ENCODE results near the gene SLC22A8. TPM values are rescaled to one million over a fixed set of nuclear protein-coding genes. Genes with fewer than 3 reads are reported as not detected.
"Not testable (repeated sequence)": the region's sequence is repeated elsewhere in the genome, so short reads cannot be mapped to it uniquely, and the experiment has no call there.

The SLC22A8 gene, protein sequence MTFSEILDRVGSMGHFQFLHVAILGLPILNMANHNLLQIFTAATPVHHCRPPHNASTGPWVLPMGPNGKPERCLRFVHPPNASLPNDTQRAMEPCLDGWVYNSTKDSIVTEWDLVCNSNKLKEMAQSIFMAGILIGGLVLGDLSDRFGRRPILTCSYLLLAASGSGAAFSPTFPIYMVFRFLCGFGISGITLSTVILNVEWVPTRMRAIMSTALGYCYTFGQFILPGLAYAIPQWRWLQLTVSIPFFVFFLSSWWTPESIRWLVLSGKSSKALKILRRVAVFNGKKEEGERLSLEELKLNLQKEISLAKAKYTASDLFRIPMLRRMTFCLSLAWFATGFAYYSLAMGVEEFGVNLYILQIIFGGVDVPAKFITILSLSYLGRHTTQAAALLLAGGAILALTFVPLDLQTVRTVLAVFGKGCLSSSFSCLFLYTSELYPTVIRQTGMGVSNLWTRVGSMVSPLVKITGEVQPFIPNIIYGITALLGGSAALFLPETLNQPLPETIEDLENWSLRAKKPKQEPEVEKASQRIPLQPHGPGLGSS
- total RNA-seq (not detected), polyA plus RNA-seq (not detected)
- long read RNA-seq, donor 1: 0 reads
- long read RNA-seq, donor 2: 0 reads

DNA sequence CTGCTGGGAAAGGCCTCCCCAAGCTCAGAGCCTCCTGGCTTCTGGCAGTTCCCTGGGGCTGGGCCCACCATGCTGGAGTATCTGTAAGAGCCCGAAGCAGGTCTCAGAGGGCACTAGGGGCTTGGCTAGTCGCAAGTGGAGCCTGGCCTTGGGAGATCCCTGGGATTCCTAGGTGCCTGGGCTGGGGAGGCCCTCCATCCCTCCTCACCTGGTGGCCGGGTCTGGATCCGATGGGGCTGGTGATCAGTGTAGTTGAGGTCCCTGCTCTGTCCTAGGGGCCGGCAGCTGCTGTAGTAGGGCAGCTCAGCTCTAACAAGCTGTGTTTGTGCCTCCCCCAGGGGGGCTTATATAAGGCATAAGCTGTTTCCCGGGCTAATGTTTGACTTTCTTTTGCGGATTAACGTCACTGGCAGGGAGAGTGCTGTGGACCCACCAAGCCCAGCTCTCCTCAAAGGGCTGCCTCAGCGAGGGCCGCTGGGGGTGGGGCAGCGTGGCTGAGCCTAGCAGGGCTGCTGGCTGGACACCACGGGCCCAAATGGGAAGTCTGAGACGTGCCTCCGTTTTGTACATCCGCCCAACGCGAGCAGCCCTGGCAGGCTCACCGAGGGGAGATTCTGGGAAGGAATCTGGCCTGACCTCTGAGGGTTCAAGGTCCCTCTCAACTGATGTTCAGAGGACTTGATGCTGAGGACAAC, at the start of gene SLC22A8:
Gene SLC22A8, minus strand, starts transcription at position 321 of the 695 bp plus-strand sequence. CDS start 883 bp downstream, outside the sequence.
- TF ChIP-seq POLR2AphosphoS5 (IDR thresholded peaks at IDR 0.05) (no peak), POLR2A (IDR thresholded peaks at IDR 0.05) (no peak)
- TF ChIP-seq, protein P1, sequence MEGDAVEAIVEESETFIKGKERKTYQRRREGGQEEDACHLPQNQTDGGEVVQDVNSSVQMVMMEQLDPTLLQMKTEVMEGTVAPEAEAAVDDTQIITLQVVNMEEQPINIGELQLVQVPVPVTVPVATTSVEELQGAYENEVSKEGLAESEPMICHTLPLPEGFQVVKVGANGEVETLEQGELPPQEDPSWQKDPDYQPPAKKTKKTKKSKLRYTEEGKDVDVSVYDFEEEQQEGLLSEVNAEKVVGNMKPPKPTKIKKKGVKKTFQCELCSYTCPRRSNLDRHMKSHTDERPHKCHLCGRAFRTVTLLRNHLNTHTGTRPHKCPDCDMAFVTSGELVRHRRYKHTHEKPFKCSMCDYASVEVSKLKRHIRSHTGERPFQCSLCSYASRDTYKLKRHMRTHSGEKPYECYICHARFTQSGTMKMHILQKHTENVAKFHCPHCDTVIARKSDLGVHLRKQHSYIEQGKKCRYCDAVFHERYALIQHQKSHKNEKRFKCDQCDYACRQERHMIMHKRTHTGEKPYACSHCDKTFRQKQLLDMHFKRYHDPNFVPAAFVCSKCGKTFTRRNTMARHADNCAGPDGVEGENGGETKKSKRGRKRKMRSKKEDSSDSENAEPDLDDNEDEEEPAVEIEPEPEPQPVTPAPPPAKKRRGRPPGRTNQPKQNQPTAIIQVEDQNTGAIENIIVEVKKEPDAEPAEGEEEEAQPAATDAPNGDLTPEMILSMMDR (IDR thresholded peaks at IDR 0.05 in 8 of 11, conservative IDR thresholded peaks at IDR 0.05 in 3 of 11): no peak

DNA sequence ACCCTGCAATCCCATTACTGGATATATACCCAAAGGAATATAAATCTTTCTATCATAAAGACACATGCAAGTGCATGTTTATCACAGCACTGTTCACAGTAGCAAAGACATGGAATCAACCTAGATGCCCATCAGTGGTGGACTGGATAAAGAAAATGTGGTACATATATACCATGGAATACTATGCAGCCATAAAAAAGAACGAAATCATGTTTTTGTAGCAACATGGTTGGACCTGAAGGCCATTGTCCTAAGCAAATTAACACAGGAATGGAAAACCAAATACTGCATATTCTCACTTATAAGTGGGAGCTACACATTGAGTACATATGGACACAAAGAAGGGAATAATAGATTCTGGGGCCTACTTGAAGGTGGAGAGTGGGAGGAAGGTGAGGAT, 30.6 kb upstream of the SLC22A8 start:
- DNase-seq; H3K4me3 ChIP-seq; H3K4me1 ChIP-seq; H3K36me3 ChIP-seq; intact Hi-C loops (cut with DNase I; ENCODE audit: low total_unique reads); H3K27ac ChIP-seq: not testable (repeated sequence)
- H3K9me3 ChIP-seq: peaks cover 0 to 17% (median 6%) of the 10 kb centered on the region in 8 donors
- H3K27me3 ChIP-seq (replicated peaks in 1 of 7): peaks cover 0 to 18% (median 6%) of the 10 kb centered on the region in 7 donors
- 38 to 71% (median 59%) methylated on average over 1 of the region's 1 CpG for WGBS, 5 donors

More for the DNA sequence above, at the start of gene SLC22A8:
- 52 to 64% (median 62%) methylated on average over 8 to 18 of the region's 18 CpGs for WGBS, 5 donors
- no peak for DNase-seq
- Histone ChIP-seq H3K27me3 (replicated peaks in 1 of 7) (peaks cover 0 to 58% (median 0%) of the 10 kb centered on the region in 7 donors), H3K4me1 (no peaks in the 10 kb centered on the region), H3K36me3 (no peaks in the 10 kb centered on the region), H3K9me3 (no peaks in the 10 kb centered on the region), H3K4me3 (no peak within 1 kb of the TSS), H3K27ac (no peak within 1 kb of the TSS)
- intact Hi-C loops (cut with DNase I; ENCODE audit: low total_unique reads): no loop called here

DNA sequence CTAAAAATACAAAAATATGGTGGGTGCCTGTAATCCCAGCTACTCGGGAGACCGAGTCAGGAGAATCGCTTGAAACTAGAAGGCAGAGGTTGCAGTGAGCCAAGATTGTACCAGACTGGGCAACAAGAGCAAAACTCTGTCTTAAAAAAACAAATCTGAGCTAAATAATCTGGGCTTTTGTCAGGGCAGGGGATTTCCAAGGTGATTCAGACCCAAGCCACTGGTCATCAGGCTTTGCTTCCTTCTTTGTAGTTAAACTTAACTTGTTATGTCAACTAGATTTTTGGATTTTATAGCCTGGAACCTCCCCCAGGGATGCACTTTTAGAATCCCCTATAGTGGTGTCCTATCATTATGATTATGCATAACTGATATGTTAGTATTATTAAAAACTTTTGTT, 27.0 kb upstream of the SLC22A8 start:
- no peak overlapping the region for H3K27ac ChIP-seq
- peaks cover 0 to 6% (median 0%) of the 10 kb centered on the region in 8 donors for H3K9me3 ChIP-seq
- intact Hi-C loops (cut with DNase I; ENCODE audit: low total_unique reads): no loop called here
- H3K27me3 ChIP-seq (replicated peaks in 1 of 7): peaks cover 0 to 18% (median 6%) of the 10 kb centered on the region in 7 donors
- 86 to 100% (median 95%) methylated on average over 3 of the region's 3 CpGs for WGBS, 5 donors
- H3K4me1 ChIP-seq: no peaks in the 10 kb centered on the region
- H3K36me3 ChIP-seq: no peaks in the 10 kb centered on the region
- no peak for DNase-seq
- no peak overlapping the region for H3K4me3 ChIP-seq
- TF ChIP-seq, protein P1 (IDR thresholded peaks at IDR 0.05 in 8 of 11, conservative IDR thresholded peaks at IDR 0.05 in 3 of 11): no peak
- TF ChIP-seq POLR2AphosphoS5 (IDR thresholded peaks at IDR 0.05) (no peak), POLR2A (IDR thresholded peaks at IDR 0.05) (no peak)

DNA sequence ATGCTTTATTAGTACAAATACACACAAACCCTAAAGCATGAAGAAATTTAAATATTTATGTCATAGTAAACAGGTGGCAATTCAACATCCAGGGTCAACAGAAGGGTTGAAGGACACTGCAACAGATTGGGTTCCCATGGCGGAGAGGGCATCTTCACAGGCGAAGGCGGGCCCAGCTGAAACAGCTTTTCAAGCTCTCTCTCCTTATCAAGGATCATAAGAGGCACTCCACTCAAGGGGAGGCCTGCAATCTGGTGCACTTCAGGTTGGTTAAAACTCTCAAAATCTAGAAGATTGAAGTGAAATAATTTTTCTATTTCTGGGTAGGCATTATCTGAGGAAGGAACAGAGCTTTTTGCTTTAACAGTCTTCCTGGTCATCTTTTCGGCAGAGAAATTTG, 16.8 kb upstream of the SLC22A8 start:
- WGBS, 5 donors: 92 to 96% (median 95%) methylated on average over 4 of the region's 4 CpGs
- H3K9me3 ChIP-seq: no peaks in the 10 kb centered on the region
- TF ChIP-seq POLR2AphosphoS5 (IDR thresholded peaks at IDR 0.05) (no peak), POLR2A (IDR thresholded peaks at IDR 0.05) (no peak)
- TF ChIP-seq, protein P1 (IDR thresholded peaks at IDR 0.05 in 8 of 11, conservative IDR thresholded peaks at IDR 0.05 in 3 of 11): no peak
- no peak overlapping the region for H3K27ac ChIP-seq
- peaks cover 0 to 4% (median 0%) of the 10 kb centered on the region in 6 donors for H3K4me1 ChIP-seq
- intact Hi-C loops (cut with DNase I; ENCODE audit: low total_unique reads): loop anchor here (10.0 kb wide), 2 partner anchors 182 to 702 kb away; no protein-coding TSS in a partner anchor
- no peak for DNase-seq
- no peak overlapping the region for H3K4me3 ChIP-seq
- H3K36me3 ChIP-seq: no peaks in the 10 kb centered on the region
- peaks cover 0 to 23% (median 0%) of the 10 kb centered on the region in 7 donors for H3K27me3 ChIP-seq (replicated peaks in 1 of 7)

Data from spleen (tissue), 13 donors.